Activated naive CD8-positive, alpha-beta T cell treated with anti-CD3 and anti-CD28 coated beads, Interleukin-2, amount 50 U/mL, for 16 hours (primary cell): ENCODE results near the gene APOC3.

Experiments used
- DNase-seq: peaks from one replicate; pipeline ENCODE4 v3.0.0-alpha.2; 2020; ENCODE audit warnings: low read depth, low spot score

Gene APOC3

GRCh38 chr11:116804001-116804400 lies 25.7 kb upstream of the APOC3 start:
- DNase-seq = no peak

- no peak for DNase-seq
Observed at GRCh38 chr11:116807601-116808261, 22.0 kb upstream of the APOC3 start.

- DNase-seq = no peak
Observed at GRCh38 chr11:116808262-116809175, 21.2 kb upstream of the APOC3 start.

- DNase-seq = no peak
Observed at GRCh38 chr11:116811194-116811593, 18.5 kb upstream of the APOC3 start.

- DNase-seq = no peak
Observed at GRCh38 chr11:116812109-116812508, 17.6 kb upstream of the APOC3 start.

GRCh38 chr11:116813170-116813569 lies 16.5 kb upstream of the APOC3 start:
- no peak for DNase-seq

- DNase-seq = no peak
Observed at GRCh38 chr11:116813781-116814471, 15.8 kb upstream of the APOC3 start.

- DNase-seq = no peak
Observed at GRCh38 chr11:116814502-116814901, 15.2 kb upstream of the APOC3 start.

- no peak for DNase-seq
Observed at GRCh38 chr11:116819049-116819448, 10.7 kb upstream of the APOC3 start.

- no peak for DNase-seq
Observed at GRCh38 chr11:116821050-116821918, 8.4 kb upstream of the APOC3 start.

GRCh38 chr11:116822575-116822974 lies 7.1 kb upstream of the APOC3 start:
- no peak for DNase-seq

GRCh38 chr11:116823031-116823843 lies 6.5 kb upstream of the APOC3 start, which contains the start of gene APOA4:
APOA4 (minus strand) TSS chr11:116823304; CDS start chr11:116823191, 113 bp downstream.
- DNase-seq = no peak

- no peak for DNase-seq
Observed at GRCh38 chr11:116825434-116825833, 4.3 kb upstream of the APOC3 start.

- no peak for DNase-seq
Observed at GRCh38 chr11:116825854-116826750, 3.6 kb upstream of the APOC3 start.

- DNase-seq = no peak
Observed at GRCh38 chr11:116826751-116827431, 2.8 kb upstream of the APOC3 start.

- no peak for DNase-seq
Observed at GRCh38 chr11:116827461-116827860, 2.2 kb upstream of the APOC3 start.

GRCh38 chr11:116828632-116829524 lies 829 bp upstream of the APOC3 start:
- DNase-seq = no peak
